GM23248 (cell line): ENCODE measurements around the gene UQCR10.

Experiments used
- EZH2 ChIP-seq: fragments of 200-600 bp; sonication (generic); IDR thresholded peaks from 2 replicates; pipeline ENCODE4 v1.6.1; 2018; ENCODE audit warnings: antibody characterized with exemption, mild to moderate bottlenecking; ENCODE audit not compliant: insufficient read depth, poor library complexity, severe bottlenecking
- EZH2phosphoT487 ChIP-seq: fragments of 200-600 bp; sonication (generic); IDR thresholded peaks from 2 replicates; pipeline ENCODE4 v1.6.1; 2018; ENCODE audit warnings: antibody characterized with exemption, moderate library complexity, mild to moderate bottlenecking, low read depth; ENCODE audit not compliant: insufficient read depth

GRCh38 chr22:29734838-29735237 lies 32.3 kb upstream of the UQCR10 start:
- no peak for TF ChIP-seq EZH2phosphoT487
- TF ChIP-seq EZH2: no peak
